ENCODE data around the gene TRMT11. TPM values are rescaled to one million over a fixed set of nuclear protein-coding genes. Genes with fewer than 3 reads are reported as not detected.

Gene TRMT11
- total and polyA plus RNA-seq, 2 of the 8 experiments (the other 6 are each of a cell fraction or from before 2014, with no cell fraction given): 19.7 to 32.4 TPM

DNA sequence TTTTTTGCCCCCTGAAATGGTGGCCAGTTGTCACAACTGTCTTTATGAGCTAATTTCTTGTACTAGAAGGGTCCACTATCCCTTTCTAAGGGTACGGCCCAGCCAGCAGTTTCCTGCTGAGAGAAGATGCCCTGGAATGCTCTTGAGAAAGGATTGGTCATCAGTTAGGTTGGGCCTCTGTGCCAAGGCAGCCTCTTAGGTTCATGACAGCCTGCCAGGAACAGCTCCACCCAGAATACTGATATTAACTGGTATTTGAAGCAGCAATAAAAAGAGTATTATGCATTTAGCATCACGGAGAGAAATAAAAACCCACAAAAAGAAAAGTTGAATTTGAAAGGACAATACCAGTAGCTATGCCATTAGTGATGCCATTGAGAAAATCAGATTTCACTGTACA, 38.7 kb upstream of the TRMT11 start:
- 84% methylated on average over 2 of the region's 2 CpGs; no CpG with 5 or more reads in 1 of the 2 experiments for WGBS, 2 experiments (ENCODE audit: extremely low coverage in 1 of 2, insufficient coverage in 1 of 2, insufficient read length in 1 of 2, insufficient replicate concordance in 2 of 2, low coverage in 1 of 2, low lambda C conversion rate in 2 of 2, missing lambda C conversion rate in 1 of 2)
- Histone ChIP-seq H2BK5ac (ENCODE audit: low read depth, low read length) (no peak overlapping the region), H4K20me1 (replicated peaks in 1 of 2; ENCODE audit: control insufficient read depth in 1 of 2, insufficient read depth in 2 of 2, low read length in 2 of 2) (no peaks in the 10 kb centered on the region), H3K9ac (replicated peaks in 1 of 4; ENCODE audit: extremely low read depth in 1 of 4, low read depth in 3 of 4, low read length in 3 of 4) (no peak overlapping the region), H3K9me3 (ENCODE audit: insufficient read depth in 2 of 2, low read depth in 1 of 2, low read length in 1 of 2) (no peaks in the 10 kb centered on the region), H4K5ac (ENCODE audit: insufficient read length, low read depth, low read length) (no peak overlapping the region), H3K4me1 (replicated peaks in 1 of 4; ENCODE audit: control insufficient read depth in 3 of 4, insufficient read depth in 4 of 4, low read length in 3 of 4) (peaks cover 0 to 5% (median under 1%) of the 10 kb centered on the region in 4 experiments; a peak in 4 of 7 replicates), H2BK120ac (replicated peaks; ENCODE audit: low read depth, low read length) (no peak overlapping the region), H3K79me1 (ENCODE audit: low read depth, low read length) (no peaks in the 10 kb centered on the region), H3K4me2 (ENCODE audit: insufficient read depth in 1 of 2, low read depth in 2 of 2, low read length in 2 of 2) (no peak overlapping the region), H3K14ac (ENCODE audit: insufficient read length) (no peak overlapping the region), H3K27me3 (replicated peaks in 1 of 4; ENCODE audit: control insufficient read depth in 3 of 4, extremely low read depth in 1 of 4, insufficient read depth in 3 of 4, low read length in 3 of 4) (no peaks in the 10 kb centered on the region; a peak in 2 of 7 replicates), H3K79me2 (ENCODE audit: control insufficient read depth in 1 of 2, insufficient read depth in 2 of 2, low read length in 2 of 2) (no peaks in the 10 kb centered on the region), H3K36me3 (ENCODE audit: control insufficient read depth in 2 of 4, insufficient read depth in 4 of 4, low read length in 3 of 4) (no peaks in the 10 kb centered on the region), H4K8ac (ENCODE audit: extremely low read depth, insufficient read depth, low read length) (no peak overlapping the region), H2AK5ac (ENCODE audit: low read depth, low read length) (no peak overlapping the region), H3K4me3 (ENCODE audit: extremely low read depth in 1 of 4, insufficient read depth in 2 of 4, low read depth in 3 of 4, low read length in 4 of 4) (no peak overlapping the region), H2BK20ac (ENCODE audit: low read length) (no peak overlapping the region), H3K23ac (ENCODE audit: insufficient read length) (no peak overlapping the region), H3K27ac (ENCODE audit: low read depth, low read length) (no peak overlapping the region), H3K56ac (replicated peaks; ENCODE audit: insufficient read length, low read depth, low read length) (no peak overlapping the region), H3K18ac (ENCODE audit: extremely low read depth, low read length) (no peak overlapping the region), H4K91ac (replicated peaks; ENCODE audit: insufficient read length, low read length) (no peak overlapping the region), H2AFZ (ENCODE audit: low read length) (no peak overlapping the region), H2BK15ac (ENCODE audit: low read length) (no peak overlapping the region), H2BK12ac (ENCODE audit: low read depth, low read length) (no peak overlapping the region), H3K23me2 (ENCODE audit: low read depth, low read length) (no peaks in the 10 kb centered on the region), H3K4ac (replicated peaks; ENCODE audit: insufficient read length, low read depth, low read length) (no peak overlapping the region)
- ChIA-PET CTCF (ENCODE audit: partially characterized antibody) (interaction anchor here (0.7 to 2.9 kb wide), 6 partner anchors 9 to 637 kb away, joined by 4 to 16 read pairs (median 6); partner anchors contain the start of gene HINT3), POLR2A (ENCODE audit: partially characterized antibody) (no interaction called here)
- FAIRE-seq: no peak
- DNase-seq (ENCODE audit: low read depth in 1 of 2, low spot score in 2 of 2): no peak
- no peak for TF ChIP-seq RBBP5 (IDR thresholded peaks at IDR 0.05; ENCODE audit: borderline replicate concordance, low read depth, low read length)
